HepG2 (cell line): ENCODE data around the gene COG1. TPM values are rescaled to one million over a fixed set of nuclear protein-coding genes. Genes with fewer than 3 reads are reported as not detected.

ENCODE experiments used
- AGO2 ChIP-seq: fragments of 200-400 bp; formaldehyde crosslinking; optimal IDR thresholded peaks from 2 replicates; pipeline ENCODE3; 2017; ENCODE audit warnings: mild to moderate bottlenecking, low read depth, low read length, moderate library complexity
- ERF ChIP-seq: IDR thresholded peaks from 2 replicates; pipeline ENCODE4 v1.6.1; 2018; ENCODE audit warnings: missing biosample characterization, missing genetic modification reagents
- GATA4 ChIP-seq: sonication (generic); IDR thresholded peaks from 2 replicates; pipeline ENCODE4 v1.6.1; 2016; ENCODE audit warnings: antibody characterized with exemption, low read depth, borderline replicate concordance
- HINFP ChIP-seq: sonication (generic); formaldehyde crosslinking; IDR thresholded peaks from 2 replicates; pipeline ENCODE4 v1.4.0; 2020; ENCODE audit warnings: low read depth, mild to moderate bottlenecking, missing genetic modification reagents
- HOXA5 ChIP-seq: sonication (generic); formaldehyde crosslinking; IDR thresholded peaks from 2 replicates; pipeline ENCODE4 v1.4.0; 2020; ENCODE audit warnings: missing genetic modification reagents
- PPARG ChIP-seq: conservative IDR thresholded peaks from 2 replicates; pipeline ENCODE4 v1.6.1; 2016; ENCODE audit warnings: missing biosample characterization, missing genetic modification reagents
- REPIN1 ChIP-seq: sonication (generic); formaldehyde crosslinking; IDR thresholded peaks from 2 replicates; pipeline ENCODE4 v1.8.0; 2022; ENCODE audit warnings: missing genetic modification reagents, low read depth, mild to moderate bottlenecking, borderline replicate concordance
- UBTF ChIP-seq: sonication (generic); formaldehyde crosslinking; IDR thresholded peaks from 2 replicates; pipeline ENCODE4 v1.4.0; 2020; ENCODE audit warnings: mild to moderate bottlenecking, missing genetic modification reagents
- XRCC5 ChIP-seq: fragments of 200-400 bp; formaldehyde crosslinking; optimal IDR thresholded peaks from 2 replicates; pipeline ENCODE3; 2017; ENCODE audit warnings: mild to moderate bottlenecking, low read length
- ZBTB7B ChIP-seq: sonication (generic); formaldehyde crosslinking; IDR thresholded peaks from 2 replicates; pipeline ENCODE4 v1.4.0; 2020; ENCODE audit warnings: missing genetic modification reagents
- ZMYM4 ChIP-seq: sonication (generic); formaldehyde crosslinking; IDR thresholded peaks from 2 replicates; pipeline ENCODE4 v1.8.1; 2023; ENCODE audit warnings: mild to moderate bottlenecking, missing genetic modification reagents
- ZNF136 ChIP-seq: sonication (generic); formaldehyde crosslinking; IDR thresholded peaks from 2 replicates; pipeline ENCODE4 v1.8.1; 2022; ENCODE audit warnings: low read depth, mild to moderate bottlenecking, moderate library complexity, missing genetic modification reagents
- ZNF24 ChIP-seq: fragments of 450-650 bp; IDR thresholded peaks from 2 replicates; pipeline ENCODE4 v1.6.1; 2017; ENCODE audit warnings: antibody characterized with exemption, mild to moderate bottlenecking
- ZNF788 ChIP-seq: sonication (generic); formaldehyde crosslinking; IDR thresholded peaks from 2 replicates; pipeline ENCODE4 v1.5.0; 2020; ENCODE audit warnings: mild to moderate bottlenecking, missing genetic modification reagents, borderline replicate concordance
- ZZZ3 ChIP-seq: sonication (generic); formaldehyde crosslinking; IDR thresholded peaks from 2 replicates; pipeline ENCODE4 v1.4.0; 2020; ENCODE audit warnings: missing genetic modification reagents, mild to moderate bottlenecking, borderline replicate concordance
- polyA plus RNA-seq, 8 experiments: library from polyadenylated mRNA; depleted of rRNA in 3 of 8; stranded (reverse) in 7 of 8; unstranded in 1 of 8; fragments of >200 nt; fragmentation: Illumina TruSeq in 4 of 8; extraction: Trizol in 4 of 8; gene quantifications; 2 replicates each; pipeline versions ENCODE4 v1.2.1 to v1.2.3, GENCODE V29; 2011 to 2016; ENCODE audit warnings: low read depth in 4 of 8, missing spikeins in 1 of 8, mixed read lengths in 1 of 8; ENCODE audit not compliant: insufficient read depth in 1 of 8
- total RNA-seq, 5 experiments: library from RNA; depleted of rRNA; stranded (reverse); fragments of >200 nt; fragmentation: Illumina TruSeq; extraction: Trizol; gene quantifications; 2 replicates each; pipeline ENCODE4 v1.2.3, GENCODE V29; 2016; ENCODE audit warnings: low read depth in 1 of 5
- TF ChIP-seq, protein P1 (sequence below): IDR thresholded peaks from 2 replicates; pipeline ENCODE4 v1.4.0; 2020; ENCODE audit warnings: mild to moderate bottlenecking, missing genetic modification reagents
- TF ChIP-seq, protein P2 (sequence below): sonication (generic); formaldehyde crosslinking; IDR thresholded peaks from 2 replicates; pipeline ENCODE4 v1.5.1; 2020; ENCODE audit warnings: missing genetic modification reagents, mild to moderate bottlenecking, borderline replicate concordance
- TF ChIP-seq, protein P3 (sequence below): sonication (generic); formaldehyde crosslinking; IDR thresholded peaks from 2 replicates; pipeline ENCODE4 v1.4.0; 2020; ENCODE audit warnings: missing genetic modification reagents

COG1 gene
- total and polyA plus RNA-seq, 2 of the 13 experiments (the other 11 are each of a cell fraction or from before 2014, with no cell fraction given) = 36.6 to 39.7 TPM

DNA sequence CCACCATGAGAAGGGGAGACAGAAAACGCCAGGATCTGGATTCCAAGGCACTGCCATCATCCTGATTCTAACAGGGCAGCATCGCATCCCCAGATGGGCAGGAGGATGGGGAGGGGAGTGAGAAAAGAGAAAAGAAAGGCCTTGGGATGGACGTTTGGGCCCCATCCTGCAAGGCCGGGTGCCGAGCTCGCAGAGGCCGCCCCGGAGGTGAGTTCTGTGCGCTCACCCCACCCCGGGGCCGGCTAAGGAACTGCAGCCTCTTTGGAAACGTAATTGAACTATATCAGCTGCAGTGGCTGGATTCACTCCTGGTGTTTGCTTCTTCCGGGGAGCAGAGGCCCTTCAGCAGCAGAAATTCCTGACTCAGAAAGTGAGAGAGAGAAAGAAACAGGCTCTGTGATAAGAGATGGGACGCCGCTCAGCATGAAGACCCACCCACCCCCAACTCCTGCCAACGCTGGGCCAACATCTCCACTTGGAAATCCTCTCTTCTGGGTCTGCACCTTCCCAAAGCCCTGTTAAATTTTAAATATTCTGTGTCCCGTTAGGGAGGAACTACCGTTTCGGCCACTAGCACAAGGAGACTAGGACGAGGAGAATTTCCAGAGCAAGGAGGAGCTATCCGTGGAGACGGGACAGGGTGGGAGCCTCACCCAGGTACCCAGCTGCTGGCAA, 36.6 kb upstream of the COG1 start (continued):
- TF ChIP-seq HINFP (CRISPR knock-in tag) (0 out of 2 replicates have a peak, but pooled peaks have one; percentile 38), XRCC5 (peak; percentile 91), PPARG (CRISPR knock-in tag) (peak; percentile 59), ZMYM4 (CRISPR knock-in tag) (no peak), ZNF136 (CRISPR knock-in tag) (0 out of 2 replicates have a peak, but pooled peaks have one; percentile 51), ERF (CRISPR knock-in tag) (peak; percentile 73; the same call in 1 of the 2 replicates), AGO2 (no peak), UBTF (CRISPR knock-in tag) (no peak; the same call in 1 of the 2 replicates), ZNF788 (no peak), ZBTB7B (CRISPR knock-in tag) (peak; percentile 50; the same call in 1 of the 2 replicates), HOXA5 (CRISPR knock-in tag) (peak; percentile 69), GATA4 (no peak), ZZZ3 (0 out of 2 replicates have a peak, but pooled peaks have one; percentile 18), ZNF24 (no peak), REPIN1 (no peak)
- TF ChIP-seq, protein P1, sequence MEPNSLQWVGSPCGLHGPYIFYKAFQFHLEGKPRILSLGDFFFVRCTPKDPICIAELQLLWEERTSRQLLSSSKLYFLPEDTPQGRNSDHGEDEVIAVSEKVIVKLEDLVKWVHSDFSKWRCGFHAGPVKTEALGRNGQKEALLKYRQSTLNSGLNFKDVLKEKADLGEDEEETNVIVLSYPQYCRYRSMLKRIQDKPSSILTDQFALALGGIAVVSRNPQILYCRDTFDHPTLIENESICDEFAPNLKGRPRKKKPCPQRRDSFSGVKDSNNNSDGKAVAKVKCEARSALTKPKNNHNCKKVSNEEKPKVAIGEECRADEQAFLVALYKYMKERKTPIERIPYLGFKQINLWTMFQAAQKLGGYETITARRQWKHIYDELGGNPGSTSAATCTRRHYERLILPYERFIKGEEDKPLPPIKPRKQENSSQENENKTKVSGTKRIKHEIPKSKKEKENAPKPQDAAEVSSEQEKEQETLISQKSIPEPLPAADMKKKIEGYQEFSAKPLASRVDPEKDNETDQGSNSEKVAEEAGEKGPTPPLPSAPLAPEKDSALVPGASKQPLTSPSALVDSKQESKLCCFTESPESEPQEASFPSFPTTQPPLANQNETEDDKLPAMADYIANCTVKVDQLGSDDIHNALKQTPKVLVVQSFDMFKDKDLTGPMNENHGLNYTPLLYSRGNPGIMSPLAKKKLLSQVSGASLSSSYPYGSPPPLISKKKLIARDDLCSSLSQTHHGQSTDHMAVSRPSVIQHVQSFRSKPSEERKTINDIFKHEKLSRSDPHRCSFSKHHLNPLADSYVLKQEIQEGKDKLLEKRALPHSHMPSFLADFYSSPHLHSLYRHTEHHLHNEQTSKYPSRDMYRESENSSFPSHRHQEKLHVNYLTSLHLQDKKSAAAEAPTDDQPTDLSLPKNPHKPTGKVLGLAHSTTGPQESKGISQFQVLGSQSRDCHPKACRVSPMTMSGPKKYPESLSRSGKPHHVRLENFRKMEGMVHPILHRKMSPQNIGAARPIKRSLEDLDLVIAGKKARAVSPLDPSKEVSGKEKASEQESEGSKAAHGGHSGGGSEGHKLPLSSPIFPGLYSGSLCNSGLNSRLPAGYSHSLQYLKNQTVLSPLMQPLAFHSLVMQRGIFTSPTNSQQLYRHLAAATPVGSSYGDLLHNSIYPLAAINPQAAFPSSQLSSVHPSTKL (CRISPR knock-in tag) = peak; percentile 70
- TF ChIP-seq, protein P2, sequence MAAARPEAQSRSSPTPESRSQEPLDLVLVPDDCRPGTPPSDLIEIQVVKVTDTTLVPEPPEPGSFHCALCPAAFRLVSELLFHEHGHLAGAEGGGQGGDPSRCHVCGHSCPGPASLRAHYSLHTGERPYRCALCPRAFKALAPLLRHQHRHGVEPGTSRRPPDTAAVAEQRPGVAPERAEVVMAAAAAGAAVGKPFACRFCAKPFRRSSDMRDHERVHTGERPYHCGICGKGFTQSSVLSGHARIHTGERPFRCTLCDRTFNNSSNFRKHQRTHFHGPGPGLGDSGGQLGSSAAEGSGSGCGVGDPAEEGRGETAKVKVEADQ (CRISPR knock-in tag) = no peak
- TF ChIP-seq, protein P3, sequence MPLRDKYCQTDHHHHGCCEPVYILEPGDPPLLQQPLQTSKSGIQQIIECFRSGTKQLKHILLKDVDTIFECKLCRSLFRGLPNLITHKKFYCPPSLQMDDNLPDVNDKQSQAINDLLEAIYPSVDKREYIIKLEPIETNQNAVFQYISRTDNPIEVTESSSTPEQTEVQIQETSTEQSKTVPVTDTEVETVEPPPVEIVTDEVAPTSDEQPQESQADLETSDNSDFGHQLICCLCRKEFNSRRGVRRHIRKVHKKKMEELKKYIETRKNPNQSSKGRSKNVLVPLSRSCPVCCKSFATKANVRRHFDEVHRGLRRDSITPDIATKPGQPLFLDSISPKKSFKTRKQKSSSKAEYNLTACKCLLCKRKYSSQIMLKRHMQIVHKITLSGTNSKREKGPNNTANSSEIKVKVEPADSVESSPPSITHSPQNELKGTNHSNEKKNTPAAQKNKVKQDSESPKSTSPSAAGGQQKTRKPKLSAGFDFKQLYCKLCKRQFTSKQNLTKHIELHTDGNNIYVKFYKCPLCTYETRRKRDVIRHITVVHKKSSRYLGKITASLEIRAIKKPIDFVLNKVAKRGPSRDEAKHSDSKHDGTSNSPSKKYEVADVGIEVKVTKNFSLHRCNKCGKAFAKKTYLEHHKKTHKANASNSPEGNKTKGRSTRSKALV (CRISPR knock-in tag) = 0 out of 2 replicates have a peak, but pooled peaks have one; percentile 28
